Measurements from ENCODE around the gene PROCA1.

DNA sequence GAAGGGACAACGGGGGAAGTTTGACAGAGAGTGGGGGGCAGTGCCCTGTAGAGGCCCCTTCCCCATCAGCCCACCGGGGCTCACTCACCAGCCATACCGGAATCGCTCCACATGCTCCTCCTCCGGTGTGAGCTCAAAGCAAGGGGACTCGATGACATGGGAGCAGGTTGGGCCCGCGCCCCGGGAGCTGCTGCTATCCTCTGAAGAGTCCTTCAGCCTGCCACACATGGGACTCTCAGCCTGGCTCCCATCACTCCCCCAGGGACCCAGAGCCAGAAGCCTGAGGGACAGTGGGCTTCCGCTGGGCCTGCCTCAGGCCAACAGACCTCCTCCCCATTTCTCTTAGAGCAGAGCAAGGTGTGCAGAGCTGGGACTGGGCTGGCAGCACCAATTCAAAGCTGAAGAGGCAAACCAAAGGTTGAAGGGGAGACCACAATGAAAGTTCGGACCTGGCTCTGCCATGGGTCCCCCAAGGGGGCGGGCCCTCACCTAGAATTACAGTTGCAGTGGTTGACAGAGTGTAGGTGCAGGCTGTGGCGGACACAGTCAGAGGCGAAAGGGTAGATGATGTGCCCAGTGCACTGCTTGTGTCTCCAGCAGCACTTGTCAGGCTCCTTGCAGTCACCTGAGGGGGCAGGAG, 7.3 kb downstream of the PROCA1 start:
- TF ChIP-seq, protein P1, sequence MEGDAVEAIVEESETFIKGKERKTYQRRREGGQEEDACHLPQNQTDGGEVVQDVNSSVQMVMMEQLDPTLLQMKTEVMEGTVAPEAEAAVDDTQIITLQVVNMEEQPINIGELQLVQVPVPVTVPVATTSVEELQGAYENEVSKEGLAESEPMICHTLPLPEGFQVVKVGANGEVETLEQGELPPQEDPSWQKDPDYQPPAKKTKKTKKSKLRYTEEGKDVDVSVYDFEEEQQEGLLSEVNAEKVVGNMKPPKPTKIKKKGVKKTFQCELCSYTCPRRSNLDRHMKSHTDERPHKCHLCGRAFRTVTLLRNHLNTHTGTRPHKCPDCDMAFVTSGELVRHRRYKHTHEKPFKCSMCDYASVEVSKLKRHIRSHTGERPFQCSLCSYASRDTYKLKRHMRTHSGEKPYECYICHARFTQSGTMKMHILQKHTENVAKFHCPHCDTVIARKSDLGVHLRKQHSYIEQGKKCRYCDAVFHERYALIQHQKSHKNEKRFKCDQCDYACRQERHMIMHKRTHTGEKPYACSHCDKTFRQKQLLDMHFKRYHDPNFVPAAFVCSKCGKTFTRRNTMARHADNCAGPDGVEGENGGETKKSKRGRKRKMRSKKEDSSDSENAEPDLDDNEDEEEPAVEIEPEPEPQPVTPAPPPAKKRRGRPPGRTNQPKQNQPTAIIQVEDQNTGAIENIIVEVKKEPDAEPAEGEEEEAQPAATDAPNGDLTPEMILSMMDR (IDR thresholded peaks at IDR 0.05; ENCODE audit: low read depth, low read length, poor library complexity, severe bottlenecking), result no peak
- TF ChIP-seq EZH2phosphoT487 (IDR thresholded peaks at IDR 0.05; ENCODE audit: borderline replicate concordance, low read length), result no peak
